Measurements from ENCODE around the gene CLEC9A.

CLEC9A gene

GRCh38 chr12:10113920-10114319 is 83.4 kb downstream of the CLEC9A start:
- no peak for DNase-seq

- no peak for DNase-seq
These were observed 84.8 kb downstream of the CLEC9A start for GRCh38 chr12:10115311-10115710.
